ENCODE measurements around the gene HIF1AN. TPM values are rescaled to one million over a fixed set of nuclear protein-coding genes. Genes with fewer than 3 reads are reported as not detected.

HIF1AN gene
- total RNA-seq, 4 donors from 2014 or later, result 17.7 to 25.7 (median 21.8) TPM

DNA sequence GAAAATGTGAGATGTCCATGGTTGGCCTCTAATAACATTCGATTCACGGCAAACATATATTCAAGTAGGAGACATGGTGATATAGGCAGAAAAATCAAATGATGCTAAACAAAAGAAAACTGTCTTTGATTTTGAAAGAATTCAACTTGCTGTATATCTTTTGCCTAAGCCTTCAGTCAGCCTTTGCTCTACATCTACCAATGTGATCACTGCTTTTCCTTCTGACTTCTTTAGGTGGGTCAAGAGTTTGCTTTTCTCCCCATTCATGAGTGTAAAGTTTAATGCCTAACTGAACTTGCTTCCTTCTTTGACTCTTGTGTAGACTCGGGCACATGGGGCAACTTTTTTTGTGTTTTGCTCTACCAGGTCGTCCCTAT is 417 bp upstream of the HIF1AN start:
- no peaks in the 10 kb centered on the region for H3K9me3 ChIP-seq
- no peaks in the 10 kb centered on the region for H3K27me3 ChIP-seq
- peak overlapping the region; percentile 55 to 72 (median 60) for H3K4me3 ChIP-seq
- peaks cover 0 to 12% (median 0%) of the 10 kb centered on the region in 3 donors for H3K36me3 ChIP-seq
- TF ChIP-seq POLR2A (IDR thresholded peaks at IDR 0.05), result no peak
- TF ChIP-seq, protein P1, sequence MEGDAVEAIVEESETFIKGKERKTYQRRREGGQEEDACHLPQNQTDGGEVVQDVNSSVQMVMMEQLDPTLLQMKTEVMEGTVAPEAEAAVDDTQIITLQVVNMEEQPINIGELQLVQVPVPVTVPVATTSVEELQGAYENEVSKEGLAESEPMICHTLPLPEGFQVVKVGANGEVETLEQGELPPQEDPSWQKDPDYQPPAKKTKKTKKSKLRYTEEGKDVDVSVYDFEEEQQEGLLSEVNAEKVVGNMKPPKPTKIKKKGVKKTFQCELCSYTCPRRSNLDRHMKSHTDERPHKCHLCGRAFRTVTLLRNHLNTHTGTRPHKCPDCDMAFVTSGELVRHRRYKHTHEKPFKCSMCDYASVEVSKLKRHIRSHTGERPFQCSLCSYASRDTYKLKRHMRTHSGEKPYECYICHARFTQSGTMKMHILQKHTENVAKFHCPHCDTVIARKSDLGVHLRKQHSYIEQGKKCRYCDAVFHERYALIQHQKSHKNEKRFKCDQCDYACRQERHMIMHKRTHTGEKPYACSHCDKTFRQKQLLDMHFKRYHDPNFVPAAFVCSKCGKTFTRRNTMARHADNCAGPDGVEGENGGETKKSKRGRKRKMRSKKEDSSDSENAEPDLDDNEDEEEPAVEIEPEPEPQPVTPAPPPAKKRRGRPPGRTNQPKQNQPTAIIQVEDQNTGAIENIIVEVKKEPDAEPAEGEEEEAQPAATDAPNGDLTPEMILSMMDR (IDR thresholded peaks at IDR 0.05), result no peak
- DNase-seq, result no peak
- peaks cover 0 to 24% (median 4%) of the 10 kb centered on the region in 4 donors for H3K4me1 ChIP-seq
- H3K27ac ChIP-seq, result peak overlapping the region in 1 of 4 donors; percentile 63

DNA sequence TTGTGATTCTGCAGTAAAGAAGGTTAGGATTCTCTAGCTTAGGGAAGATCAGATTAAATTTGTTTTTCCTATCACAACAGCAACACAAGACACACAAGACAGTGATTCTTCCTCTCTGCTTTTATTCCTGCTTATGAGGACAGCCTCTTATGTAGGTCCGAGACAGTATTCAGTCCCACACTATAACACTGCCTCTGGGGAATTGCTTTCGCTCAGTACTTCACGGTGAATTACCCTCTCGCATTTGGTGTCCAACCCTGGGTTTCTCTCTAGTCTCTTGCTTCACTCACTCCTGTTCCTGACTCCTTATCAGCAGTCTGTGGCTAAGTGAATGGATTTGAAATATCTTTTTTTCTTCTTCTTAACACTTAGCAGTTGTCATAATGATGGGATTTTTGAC is 1.7 kb downstream of the HIF1AN start:
- TF ChIP-seq, protein P1 (IDR thresholded peaks at IDR 0.05), result no peak
- no peak for TF ChIP-seq POLR2A (IDR thresholded peaks at IDR 0.05)
- H3K4me1 ChIP-seq, result peaks cover 0 to 21% (median 4%) of the 10 kb centered on the region in 4 donors
- no peak for DNase-seq
- no peaks in the 10 kb centered on the region for H3K27me3 ChIP-seq
- no peaks in the 10 kb centered on the region for H3K9me3 ChIP-seq
- peaks cover 0 to 33% (median 0%) of the 10 kb centered on the region in 3 donors for H3K36me3 ChIP-seq
- no peak overlapping the region for H3K4me3 ChIP-seq
- no peak overlapping the region for H3K27ac ChIP-seq

DNA sequence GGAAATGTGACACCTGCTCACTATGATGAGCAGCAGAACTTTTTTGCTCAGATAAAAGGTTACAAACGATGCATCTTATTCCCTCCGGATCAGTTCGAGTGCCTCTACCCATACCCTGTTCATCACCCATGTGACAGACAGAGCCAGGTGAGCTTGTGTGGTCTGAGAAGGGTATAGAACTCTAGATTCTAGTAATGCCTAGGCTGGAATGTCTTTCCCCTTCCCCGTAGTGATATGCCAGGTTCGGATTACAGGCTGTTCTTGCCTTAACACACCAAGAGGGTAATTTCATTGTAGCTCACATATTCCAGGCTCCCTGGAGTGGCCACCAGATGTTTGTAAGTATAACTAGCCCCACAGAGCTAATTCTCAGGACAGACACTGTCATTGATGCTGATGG is 9.2 kb downstream of the HIF1AN start:
- Histone ChIP-seq H3K4me3 (no peak overlapping the region), H3K9me3 (no peaks in the 10 kb centered on the region), H3K27ac (no peak overlapping the region), H3K27me3 (no peaks in the 10 kb centered on the region), H3K36me3 (peaks cover 0 to 96% (median 0%) of the 10 kb centered on the region in 3 donors), H3K4me1 (no peaks in the 10 kb centered on the region)
- DNase-seq, result no peak
- TF ChIP-seq, protein P1 (IDR thresholded peaks at IDR 0.05), result no peak
- no peak for TF ChIP-seq POLR2A (IDR thresholded peaks at IDR 0.05)

DNA sequence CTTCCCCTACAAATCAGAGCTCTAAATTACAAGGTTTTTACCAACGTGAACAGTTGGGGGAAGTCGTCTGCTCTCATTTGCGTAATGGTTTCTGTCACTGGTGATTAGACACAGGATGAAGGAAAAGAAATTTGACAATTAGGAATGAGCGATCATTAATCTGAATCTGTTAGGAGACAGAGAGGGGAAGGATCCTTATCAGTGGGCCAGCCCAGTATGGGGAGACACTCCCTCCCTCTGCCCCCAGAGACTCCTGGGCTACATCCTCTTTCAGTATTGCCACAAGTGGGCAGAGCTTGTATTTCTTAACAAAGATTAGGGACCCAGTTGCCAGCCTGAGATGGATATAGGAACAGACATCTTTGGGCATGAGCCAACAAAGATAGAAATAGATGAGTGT is 15.5 kb downstream of the HIF1AN start:
- Histone ChIP-seq H3K4me1 (no peaks in the 10 kb centered on the region), H3K36me3 (peaks cover 0 to 46% (median 0%) of the 10 kb centered on the region in 3 donors), H3K27me3 (no peaks in the 10 kb centered on the region), H3K4me3 (no peak overlapping the region), H3K9me3 (no peaks in the 10 kb centered on the region), H3K27ac (no peak overlapping the region)
- TF ChIP-seq POLR2A (IDR thresholded peaks at IDR 0.05), result no peak
- TF ChIP-seq, protein P1 (IDR thresholded peaks at IDR 0.05), result no peak
- DNase-seq, result no peak

DNA sequence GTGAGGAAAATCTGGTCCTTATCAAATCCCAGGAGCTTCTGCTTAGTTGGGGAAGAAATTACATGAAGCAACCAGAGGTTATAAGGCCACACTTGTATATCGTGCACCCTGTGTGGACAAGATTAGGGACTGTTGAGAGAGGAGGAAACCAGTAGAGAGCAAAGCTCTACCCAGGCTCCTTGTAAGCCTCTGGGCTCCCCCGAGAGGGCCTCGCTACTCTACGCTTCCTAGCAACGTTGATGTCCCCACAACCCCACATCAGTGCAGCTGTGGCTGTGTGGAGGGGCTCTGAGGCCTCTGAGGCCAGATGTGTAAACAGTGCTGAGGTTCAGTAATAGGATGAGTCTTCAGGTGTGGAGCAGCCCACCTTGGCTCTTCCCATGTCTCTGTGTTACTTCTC is 16.0 kb downstream of the HIF1AN start:
- H3K4me1 ChIP-seq, result no peaks in the 10 kb centered on the region
- H3K4me3 ChIP-seq, result no peak overlapping the region
- H3K27ac ChIP-seq, result no peak overlapping the region
- H3K27me3 ChIP-seq, result no peaks in the 10 kb centered on the region
- no peak for DNase-seq
- TF ChIP-seq, protein P1 (IDR thresholded peaks at IDR 0.05), result no peak
- no peak for TF ChIP-seq POLR2A (IDR thresholded peaks at IDR 0.05)
- H3K9me3 ChIP-seq, result no peaks in the 10 kb centered on the region
- H3K36me3 ChIP-seq, result peaks cover 0 to 40% (median 0%) of the 10 kb centered on the region in 3 donors

DNA sequence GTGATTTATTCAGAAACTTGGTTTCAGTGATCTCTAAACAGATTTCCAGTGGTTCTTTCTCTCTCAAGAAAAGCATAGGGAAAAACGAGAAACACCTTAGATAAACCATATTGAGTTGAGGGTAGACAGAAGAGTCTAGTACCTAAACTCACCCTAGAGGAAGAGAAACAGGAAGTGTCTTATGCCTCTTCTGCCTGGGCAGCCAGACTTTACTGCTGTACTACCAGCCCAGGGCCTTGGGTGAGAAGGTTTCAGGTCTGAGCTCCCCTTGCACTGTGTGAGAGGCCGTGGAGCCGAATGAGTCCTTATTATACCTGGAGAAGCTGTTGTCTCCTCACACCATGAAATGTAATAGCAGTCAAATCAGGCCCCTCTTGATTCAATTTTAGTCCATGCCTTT is 18.2 kb downstream of the HIF1AN start:
- no peak for DNase-seq
- TF ChIP-seq, protein P1 (IDR thresholded peaks at IDR 0.05), result no peak
- TF ChIP-seq POLR2A (IDR thresholded peaks at IDR 0.05), result no peak
- H3K9me3 ChIP-seq, result no peaks in the 10 kb centered on the region
- no peak overlapping the region for H3K4me3 ChIP-seq
- H3K27me3 ChIP-seq, result no peaks in the 10 kb centered on the region
- H3K4me1 ChIP-seq, result no peaks in the 10 kb centered on the region
- H3K36me3 ChIP-seq, result peaks cover 0 to 18% (median 0%) of the 10 kb centered on the region in 3 donors
- no peak overlapping the region for H3K27ac ChIP-seq

Measured in Peyer's patch (tissue), 4 donors.